ENCODE measurements around the gene SF3B1. TPM values are rescaled to one million over a fixed set of nuclear protein-coding genes. Genes with fewer than 3 reads are reported as not detected.
A peak's percentile ranks its signal among the peaks of the same experiment; 100 is the strongest.

SF3B1 gene
- total and polyA plus RNA-seq, 8 donors: 75.8 to 277 (median 130) TPM

- Histone ChIP-seq H3K4me3 (no peak overlapping the region), H3K36me3 (no peaks in the 10 kb centered on the region), H3K4me1 (no peaks in the 10 kb centered on the region), H3K27ac (no peak overlapping the region), H3K9me3 (no peaks in the 10 kb centered on the region), H3K27me3 (no peaks in the 10 kb centered on the region)
- ATAC-seq (no peak), FAIRE-seq (no peak), DNase-seq (no peak)
- 97 to 100% methylated on average over 1 of the region's 1 CpG for WGBS, 2 donors
- intact Hi-C loops (cut with DNase I): no loop called here
- TF ChIP-seq CTCF (IDR thresholded peaks at IDR 0.05): no peak
Measured at GRCh38 chr2:197359859-197360258, 75.0 kb downstream of the SF3B1 start.

- Histone ChIP-seq H3K36me3 (no peaks in the 10 kb centered on the region), H3K4me3 (no peak overlapping the region), H3K4me1 (no peaks in the 10 kb centered on the region), H3K9me3 (no peaks in the 10 kb centered on the region), H3K27ac (no peak overlapping the region), H3K27me3 (no peaks in the 10 kb centered on the region)
- TF ChIP-seq CTCF (IDR thresholded peaks at IDR 0.05): no peak
- intact Hi-C loops (cut with DNase I): no loop called here
- no peak for DNase-seq
- no peak for FAIRE-seq
- no peak for ATAC-seq
- WGBS, 2 donors: 49 to 59% methylated on average over 2 of the region's 2 CpGs
Measured at GRCh38 chr2:197358931-197359330, 75.9 kb downstream of the SF3B1 start.

- Histone ChIP-seq H3K27ac (no peak overlapping the region), H3K4me1 (no peaks in the 10 kb centered on the region), H3K4me3 (no peak overlapping the region), H3K9me3 (no peaks in the 10 kb centered on the region), H3K27me3 (no peaks in the 10 kb centered on the region), H3K36me3 (no peaks in the 10 kb centered on the region)
- no peak for TF ChIP-seq CTCF (IDR thresholded peaks at IDR 0.05)
- intact Hi-C loops (cut with DNase I): no loop called here
- FAIRE-seq (no peak), DNase-seq (no peak), ATAC-seq (no peak)
- WGBS, 2 donors: 63 to 68% methylated on average over 1 of the region's 1 CpG
Measured at GRCh38 chr2:197357986-197358385, 76.8 kb downstream of the SF3B1 start.

- TF ChIP-seq CTCF (IDR thresholded peaks at IDR 0.05): peak in 1 of 4 donors; percentile 7
- H3K36me3 ChIP-seq: no peaks in the 10 kb centered on the region
- no peaks in the 10 kb centered on the region for H3K9me3 ChIP-seq
- WGBS, 2 donors: 78 to 80% methylated on average over 5 of the region's 5 CpGs
- H3K4me3 ChIP-seq: no peak overlapping the region
- H3K4me1 ChIP-seq: no peaks in the 10 kb centered on the region
- intact Hi-C loops (cut with DNase I): no loop called here
- ATAC-seq (no peak), FAIRE-seq (no peak), DNase-seq (no peak)
- no peak overlapping the region for H3K27ac ChIP-seq
- H3K27me3 ChIP-seq: no peaks in the 10 kb centered on the region
Measured at GRCh38 chr2:197356136-197356535, 78.7 kb downstream of the SF3B1 start.

DNA sequence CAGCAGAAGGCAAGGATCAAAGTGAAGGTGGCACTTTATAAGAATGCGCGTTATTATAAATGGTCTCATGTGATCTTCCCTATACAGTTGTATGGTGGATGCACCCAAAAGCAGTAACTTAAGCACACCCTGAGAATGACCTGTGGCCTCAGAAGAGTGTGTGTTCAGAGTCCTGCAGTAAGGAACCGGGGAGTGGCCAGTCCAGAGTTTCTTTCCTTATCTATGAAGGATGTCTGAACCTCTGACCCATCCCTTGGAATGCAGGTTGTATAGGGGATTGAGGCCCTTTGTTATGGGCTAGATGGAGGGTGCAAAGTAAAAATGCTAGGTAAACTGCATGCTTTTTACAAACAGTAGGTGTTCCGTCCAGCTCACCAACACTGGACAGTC lies 80.7 kb downstream of the SF3B1 start:
- Histone ChIP-seq H3K27ac (no peak overlapping the region), H3K4me3 (no peak overlapping the region), H3K4me1 (no peaks in the 10 kb centered on the region), H3K36me3 (no peaks in the 10 kb centered on the region), H3K27me3 (no peaks in the 10 kb centered on the region), H3K9me3 (no peaks in the 10 kb centered on the region)
- intact Hi-C loops (cut with DNase I): no loop called here
- DNase-seq (no peak), FAIRE-seq (no peak), ATAC-seq (no peak)
- WGBS, 2 donors: 92 to 93% methylated on average over 4 of the region's 4 CpGs
- no peak for TF ChIP-seq CTCF (IDR thresholded peaks at IDR 0.05)

Data from pancreas (tissue), 10 donors.